NCI-H1694 treated with DMSO at 0.1 percent for 48 hours (cell line): ENCODE measurements around the gene SIGMAR1.
A peak's percentile ranks its signal among the peaks of the same experiment; 100 is the strongest.
"Not testable (repeated sequence)": the region's sequence is repeated elsewhere in the genome, so short reads cannot be mapped to it uniquely, and the experiment has no call there.

Experiments
- DNase-seq: peaks from one replicate; lab custom pipeline; 2025; lab: John Stamatoyannopoulos, UW

SIGMAR1 gene

DNA sequence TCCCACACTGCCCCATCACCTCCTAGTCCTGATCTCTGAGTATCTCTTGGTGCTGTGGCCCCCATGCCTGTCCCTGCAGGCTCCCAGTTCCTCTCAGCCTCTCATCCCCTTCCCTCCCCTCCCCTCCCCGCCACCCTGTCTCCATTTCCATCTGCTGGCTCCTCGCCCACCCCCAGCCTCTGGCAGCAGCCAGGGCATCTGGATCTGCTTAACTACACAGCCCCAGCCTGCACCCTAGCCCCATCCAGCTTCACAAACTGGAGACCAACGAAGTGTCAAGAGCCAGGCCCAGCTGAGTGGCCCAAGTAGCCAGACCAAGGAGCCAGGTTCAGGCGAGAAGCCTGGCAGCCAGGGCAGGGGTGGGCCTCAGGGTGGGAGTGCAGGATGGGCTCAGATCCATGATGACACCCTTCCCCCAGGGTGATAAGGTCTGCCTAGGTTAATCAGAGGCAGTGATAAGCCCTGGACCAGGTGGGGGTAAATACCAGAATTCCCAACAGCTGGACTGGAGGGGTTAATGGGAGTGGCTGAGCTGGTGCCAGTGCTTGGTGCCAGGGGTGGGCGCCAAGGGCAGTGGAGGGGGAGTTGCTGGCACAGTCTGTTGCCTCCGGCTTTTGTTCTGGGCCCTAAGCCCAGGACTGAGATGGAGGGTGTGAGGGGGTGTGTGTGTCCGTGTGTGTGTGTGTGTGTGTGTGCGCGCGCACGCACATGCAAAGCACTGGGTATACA is 16.9 kb upstream of the SIGMAR1 start:
- peak; percentile 85 for DNase-seq

DNA sequence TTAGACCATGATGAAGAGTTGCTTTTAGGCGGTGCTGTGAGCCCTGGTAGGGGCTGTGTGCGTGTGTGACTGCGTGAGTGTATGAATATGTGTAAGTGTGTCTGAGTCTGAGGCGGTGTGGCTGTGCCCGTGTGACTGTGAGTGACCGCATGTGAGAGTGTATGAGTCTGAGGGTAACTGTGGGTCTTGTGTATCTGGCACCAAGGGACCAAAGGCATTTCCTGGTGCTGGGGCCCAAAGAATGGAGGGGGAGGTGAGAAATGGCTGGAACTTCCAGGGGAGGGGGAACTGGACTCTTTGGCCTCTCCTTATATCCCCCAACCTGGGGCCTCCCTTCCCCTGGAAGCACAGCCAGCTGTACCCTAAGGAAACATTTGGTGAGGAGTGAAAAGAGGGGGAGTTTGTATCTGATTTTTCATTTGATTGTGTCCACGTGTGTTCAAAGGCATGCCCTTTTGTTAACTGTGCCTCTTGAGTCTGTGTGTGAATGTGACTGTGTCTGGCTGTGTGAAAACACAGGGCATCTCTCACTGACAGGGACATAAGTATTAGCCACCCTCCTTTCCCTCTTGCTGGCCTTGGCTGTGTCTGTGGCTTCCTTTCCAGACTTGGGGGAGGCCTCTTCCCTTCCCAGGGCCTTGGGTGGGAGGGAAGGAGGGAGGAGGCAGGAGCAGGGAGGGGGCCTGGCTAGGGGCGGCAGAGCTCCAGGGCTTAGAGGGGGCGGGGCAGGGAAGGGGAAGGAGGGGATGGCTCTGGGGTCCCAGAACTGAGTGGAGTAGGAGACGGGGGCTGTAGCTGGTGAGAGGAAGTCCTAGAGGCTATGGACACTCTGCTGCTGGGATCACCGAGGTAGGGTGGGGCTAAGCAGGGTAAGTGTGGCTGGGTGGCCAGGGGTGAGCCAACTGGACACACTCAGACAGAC is 15.8 kb upstream of the SIGMAR1 start:
- DNase-seq = peak; percentile 62

DNA sequence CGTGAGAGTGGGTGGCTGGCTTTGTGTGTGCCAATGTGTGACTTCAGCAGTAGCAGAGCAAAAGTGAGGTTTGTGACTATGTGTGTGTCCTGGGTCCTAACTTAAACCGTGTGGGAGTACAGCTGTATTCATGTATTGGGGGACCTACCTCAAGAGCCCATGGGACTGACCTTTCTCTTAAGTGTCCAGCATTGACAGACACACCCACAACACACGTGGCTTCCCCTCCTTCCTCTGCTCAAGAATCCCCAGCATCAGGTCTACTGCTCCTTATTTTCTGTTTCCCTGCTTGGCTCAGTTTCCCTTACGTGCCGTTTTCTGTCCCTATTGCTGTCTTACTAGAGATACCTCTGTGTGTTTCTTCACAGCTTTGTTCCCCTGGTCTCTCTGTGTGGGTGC is 15.0 kb upstream of the SIGMAR1 start:
- DNase-seq = no peak

DNA sequence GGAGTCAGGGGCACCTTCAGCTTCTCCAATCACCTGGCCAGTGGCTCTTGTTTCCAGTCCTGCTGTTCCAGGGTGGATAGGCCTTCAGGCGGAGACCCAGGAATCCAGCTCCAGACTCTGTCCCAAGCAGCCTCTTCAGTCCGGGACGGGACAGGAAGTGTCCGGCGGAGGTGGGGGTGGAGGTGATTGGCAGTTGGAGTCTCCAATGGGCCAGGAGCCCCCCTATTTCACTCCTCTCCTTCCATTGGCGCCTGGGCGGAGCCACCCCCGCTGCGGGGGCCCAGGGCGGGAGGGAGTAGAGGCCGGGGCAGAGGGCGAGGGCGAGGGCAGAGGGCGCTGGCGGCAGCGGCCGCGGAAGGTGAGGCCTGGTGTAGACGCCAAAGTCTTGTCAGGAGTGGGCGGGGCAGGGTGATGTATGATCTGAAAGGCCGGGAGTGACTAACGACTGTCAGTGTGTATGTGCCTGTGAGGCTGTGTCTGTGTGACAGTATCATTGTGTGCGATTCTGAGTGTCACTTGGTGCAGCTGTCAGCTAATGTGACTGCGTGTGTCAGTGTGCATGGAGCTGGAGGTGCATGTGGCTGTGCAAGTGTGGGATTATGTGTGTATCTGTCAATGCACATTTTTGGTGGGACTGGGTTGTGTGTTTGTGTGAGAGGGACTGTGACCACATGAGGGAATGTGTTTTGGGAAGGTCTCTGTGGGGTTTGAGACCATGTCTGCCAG is 14.5 kb upstream of the SIGMAR1 start, which contains the start of gene IL11RA:
TSS of gene IL11RA (plus strand) at position 310 of the 726 bp plus-strand sequence. CDS start 3,033 bp downstream, outside the sequence.
- DNase-seq = peak; percentile 81

DNA sequence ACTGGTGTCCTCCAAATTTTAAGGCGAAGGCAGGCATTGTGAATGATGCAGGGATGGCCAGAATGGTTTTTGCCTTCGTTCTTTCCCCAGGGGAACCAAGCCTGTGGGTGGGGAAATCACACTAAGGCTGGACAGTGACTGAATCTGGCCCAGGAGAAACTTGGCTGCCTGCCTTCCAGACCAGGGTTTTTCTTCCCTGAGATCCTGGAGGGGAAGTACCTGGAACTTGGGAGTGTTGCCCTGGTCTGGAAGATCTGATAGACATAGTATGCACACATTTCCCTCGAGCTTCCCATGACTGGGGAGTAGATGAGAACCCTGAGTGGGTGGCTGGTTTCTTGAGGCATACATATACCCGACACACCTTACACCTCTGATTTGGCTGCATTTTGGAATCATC is 13.7 kb upstream of the SIGMAR1 start:
- no peak for DNase-seq

DNA sequence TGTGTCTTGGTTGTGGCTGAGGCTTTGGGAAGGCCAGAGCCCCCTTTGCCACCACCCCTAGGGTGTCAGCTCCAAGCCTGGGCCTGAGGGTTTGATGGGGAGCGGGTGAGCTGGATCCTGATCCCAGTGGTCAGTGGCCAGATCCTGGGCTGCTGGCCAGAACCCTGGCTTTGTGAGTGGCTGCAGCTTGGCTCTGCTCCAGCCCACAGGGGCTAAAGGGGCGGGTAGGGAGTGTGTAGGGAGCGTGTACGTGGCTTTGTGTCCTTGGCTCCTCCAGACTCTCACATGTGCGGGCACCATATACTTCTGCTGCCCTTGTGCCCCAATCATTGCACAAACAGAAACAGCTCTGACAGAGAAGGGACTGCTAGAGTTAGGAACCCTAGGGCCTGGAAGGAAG is 13.2 kb upstream of the SIGMAR1 start:
- no peak for DNase-seq

DNA sequence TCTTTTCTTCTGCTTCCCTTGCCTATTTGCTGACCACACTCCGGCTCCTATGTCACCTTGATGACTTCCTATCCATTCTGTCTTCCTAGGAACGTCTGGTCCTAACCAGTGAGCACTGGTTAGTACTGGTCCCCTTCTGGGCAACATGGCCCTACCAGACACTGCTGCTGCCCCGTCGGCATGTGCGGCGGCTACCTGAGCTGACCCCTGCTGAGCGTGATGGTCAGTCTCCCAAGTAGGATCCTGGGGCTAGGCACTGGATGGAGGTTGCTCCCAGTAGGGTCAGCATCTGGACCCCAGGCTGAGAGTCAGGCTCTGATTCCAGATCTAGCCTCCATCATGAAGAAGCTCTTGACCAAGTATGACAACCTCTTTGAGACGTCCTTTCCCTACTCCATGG is 11.1 kb upstream of the SIGMAR1 start:
- no peak for DNase-seq

DNA sequence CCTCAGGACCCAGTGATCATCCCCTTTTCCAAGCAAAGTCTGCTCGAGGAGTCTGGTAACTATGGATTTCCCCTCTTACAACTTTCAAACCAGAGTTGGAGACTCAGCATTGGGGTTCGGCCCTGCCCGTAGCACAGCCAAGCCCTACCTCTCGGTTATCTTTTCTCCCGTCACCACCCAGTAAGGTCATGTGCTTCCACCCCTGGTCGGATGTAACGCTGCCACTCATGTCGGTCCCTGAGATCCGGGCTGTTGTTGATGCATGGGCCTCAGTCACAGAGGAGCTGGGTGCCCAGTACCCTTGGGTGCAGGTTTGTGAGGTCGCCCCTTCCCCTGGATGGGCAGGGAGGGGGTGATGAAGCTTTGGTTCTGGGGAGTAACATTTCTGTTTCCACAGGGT is 10.1 kb upstream of the SIGMAR1 start:
- DNase-seq = no peak

DNA sequence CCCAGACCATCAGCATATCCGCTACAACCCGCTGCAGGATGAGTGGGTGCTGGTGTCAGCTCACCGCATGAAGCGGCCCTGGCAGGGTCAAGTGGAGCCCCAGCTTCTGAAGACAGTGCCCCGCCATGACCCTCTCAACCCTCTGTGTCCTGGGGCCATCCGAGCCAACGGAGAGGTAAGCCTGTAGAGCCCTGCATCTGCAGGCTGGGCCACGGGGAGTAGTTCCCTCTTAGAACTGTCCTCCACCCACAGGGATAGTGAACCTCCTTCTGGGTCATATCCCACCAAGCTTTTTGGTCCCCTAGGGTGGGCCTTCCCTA is 9.5 kb upstream of the SIGMAR1 start:
- DNase-seq = no peak

DNA sequence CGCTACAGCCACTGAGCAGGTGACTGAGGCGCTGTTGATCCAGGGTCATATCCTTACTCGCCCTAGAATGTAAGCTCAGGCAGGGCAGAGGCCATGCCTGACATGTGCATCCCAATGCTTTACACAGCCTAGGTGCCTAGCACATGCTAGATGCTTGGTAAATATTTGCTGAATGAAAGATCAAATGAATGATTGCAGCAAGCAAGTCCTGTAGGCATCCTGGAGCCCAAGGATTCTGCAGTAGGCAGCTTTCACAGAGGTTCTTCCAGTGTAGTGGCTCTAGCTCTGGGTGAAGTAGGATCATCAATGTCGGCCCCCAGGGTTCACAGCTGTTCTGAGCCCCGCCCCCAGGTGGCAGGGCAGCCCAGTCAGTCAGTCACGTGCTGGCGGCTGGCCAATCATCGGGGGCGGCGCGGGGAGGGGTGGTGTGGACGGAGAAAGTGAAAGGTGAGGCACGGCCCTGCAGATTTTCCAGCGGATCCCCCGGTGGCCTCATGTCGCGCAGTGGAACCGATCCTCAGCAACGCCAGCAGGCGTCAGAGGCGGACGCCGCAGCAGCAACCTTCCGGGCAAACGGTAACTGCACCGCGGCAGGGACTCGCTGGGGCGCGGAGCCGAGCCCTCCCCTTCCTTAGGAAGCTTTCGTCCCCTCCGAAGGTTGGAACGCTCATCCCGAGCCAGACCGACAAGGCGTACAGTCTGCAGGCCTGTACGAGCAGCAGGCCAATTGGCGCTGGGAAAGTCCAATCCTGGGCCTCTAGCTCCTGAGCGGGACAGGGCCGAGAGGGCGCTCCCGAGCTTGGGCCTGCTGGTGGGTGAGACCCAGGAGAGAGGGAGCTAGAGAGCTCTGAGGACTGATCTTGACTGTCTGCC is 8.9 kb upstream of the SIGMAR1 start, which contains the start of gene GALT:
TSS of gene GALT (plus strand) at position 465 of the 873 bp plus-strand sequence. CDS start at position 495, 30 bp downstream.
- peak; percentile 80 for DNase-seq

DNA sequence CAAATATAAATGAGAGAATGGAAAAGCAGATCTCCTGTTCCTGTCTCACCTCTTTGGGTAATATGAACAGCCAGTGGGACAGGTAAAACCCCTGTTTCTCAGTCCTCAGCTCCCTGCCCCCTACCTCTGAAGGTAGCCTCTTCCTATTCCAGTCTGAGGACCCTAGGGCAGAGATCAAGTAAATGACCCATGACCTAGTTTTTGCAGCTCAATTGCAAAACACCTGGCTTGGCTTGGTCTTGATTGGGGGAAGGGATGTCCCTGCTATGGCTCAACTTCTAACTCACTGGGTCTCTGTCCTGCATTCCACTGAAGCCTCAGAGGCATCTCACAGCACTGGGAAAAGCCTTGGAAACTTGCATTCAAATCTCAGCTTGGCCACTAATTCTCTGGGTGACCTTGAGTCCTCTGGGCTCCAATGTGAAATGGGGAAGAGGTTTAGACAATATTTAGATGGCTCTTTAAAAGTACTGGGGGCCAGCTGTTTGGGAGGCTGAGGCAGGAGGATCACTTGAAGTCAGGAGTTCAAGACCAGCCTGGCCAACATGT is 7.3 kb upstream of the SIGMAR1 start:
- no peak for DNase-seq

DNA sequence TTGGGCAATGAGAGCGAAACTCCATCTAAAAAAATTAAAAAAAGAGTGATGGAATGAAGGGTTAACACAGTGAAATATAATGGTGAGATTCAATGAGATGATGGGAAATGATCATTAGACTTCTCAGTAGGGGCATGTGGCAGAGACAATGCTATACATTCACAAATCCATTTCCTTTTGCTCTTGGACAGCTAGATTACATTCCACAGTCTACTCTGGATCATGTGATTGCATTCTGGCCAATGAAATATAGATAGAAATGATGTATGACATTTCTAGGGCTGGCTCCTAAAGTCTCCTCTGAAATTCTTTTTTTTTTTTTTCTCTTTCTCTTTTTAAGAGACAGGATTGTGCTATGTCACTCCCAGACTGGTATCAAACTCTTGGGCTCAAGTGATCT is 5.1 kb upstream of the SIGMAR1 start:
- no peak for DNase-seq

DNA sequence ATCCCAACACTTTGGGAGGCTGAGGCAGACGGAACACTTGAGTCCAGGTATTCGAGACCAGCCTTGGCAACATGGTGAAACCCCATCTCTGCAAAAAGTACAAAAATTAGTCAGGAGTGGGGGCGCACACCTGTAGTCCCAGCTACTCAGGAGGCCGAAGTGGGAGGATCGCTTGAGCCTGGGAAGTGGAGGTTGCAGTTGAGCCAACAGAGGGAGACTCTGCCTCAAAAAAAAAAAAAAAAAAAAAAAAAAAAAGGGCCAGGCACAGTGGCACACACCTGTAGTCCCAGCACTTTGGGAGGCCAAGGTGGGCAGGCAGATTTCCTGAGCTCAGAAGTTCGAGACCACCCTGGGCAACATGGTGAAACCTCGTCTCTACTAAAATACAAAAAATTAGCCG is 1.7 kb upstream of the SIGMAR1 start:
- not testable (repeated sequence) for DNase-seq

DNA sequence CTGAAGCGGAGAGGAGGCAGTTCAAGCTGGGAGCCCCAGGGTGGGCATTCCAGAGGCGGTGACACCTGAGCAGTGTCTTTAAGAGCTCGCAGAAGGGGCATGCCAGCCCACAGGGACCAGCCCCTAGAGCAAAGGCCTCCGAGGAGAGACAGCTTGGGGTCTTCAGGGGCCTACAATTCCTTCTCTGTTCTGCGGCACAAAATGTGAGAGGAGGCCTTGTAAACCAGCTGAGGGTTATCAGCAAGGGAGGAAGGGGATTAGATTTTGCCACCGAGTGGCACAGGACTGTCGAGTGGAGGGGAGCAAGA is 505 bp upstream of the SIGMAR1 start:
- no peak for DNase-seq

DNA sequence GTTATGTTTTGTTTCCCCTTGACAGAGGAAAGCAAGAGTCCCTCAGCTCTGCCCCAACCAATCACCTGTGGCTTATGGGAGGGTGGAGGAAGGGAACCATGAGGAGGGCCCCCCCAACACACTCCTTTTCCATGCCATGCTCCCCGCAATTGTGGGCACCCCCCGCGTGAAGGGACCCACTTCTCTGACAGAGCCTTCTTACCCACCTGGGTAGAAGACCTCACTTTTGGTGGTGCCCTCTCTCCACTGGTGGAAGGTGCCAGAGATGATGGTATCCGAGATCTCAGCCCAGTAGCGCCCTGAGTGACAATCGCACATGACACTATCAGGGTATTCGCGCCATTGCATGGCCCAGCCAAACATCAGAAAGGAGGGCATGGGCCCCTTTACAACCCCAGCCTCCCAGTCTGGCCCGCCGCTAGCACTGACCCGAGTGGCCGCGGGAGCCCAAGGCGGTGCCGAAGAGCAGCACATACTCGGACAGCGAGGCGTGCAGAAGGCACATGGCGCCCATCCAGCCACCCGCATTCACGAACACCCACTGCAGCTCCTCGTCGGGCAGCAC is 714 bp downstream of the SIGMAR1 start:
- no peak for DNase-seq

DNA sequence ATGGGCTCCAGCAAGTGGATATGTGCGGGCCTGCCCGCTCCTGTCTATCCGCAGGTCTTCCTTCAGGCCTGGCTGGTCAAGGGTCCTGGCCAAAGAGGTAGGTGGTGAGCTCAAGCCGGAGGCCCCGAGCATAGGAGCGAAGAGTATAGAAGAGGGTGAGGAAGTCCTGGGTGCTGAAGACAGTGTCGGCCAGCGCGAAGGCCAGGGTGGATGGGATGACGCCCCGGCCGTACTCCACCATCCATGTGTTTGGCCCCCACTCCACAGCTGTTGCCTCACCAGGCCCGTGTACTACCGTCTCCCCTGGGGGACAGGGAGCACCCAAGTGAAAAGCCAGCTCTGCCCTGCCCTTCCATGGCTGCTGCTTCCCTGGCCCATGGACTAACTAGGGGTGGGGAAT is 2.0 kb downstream of the SIGMAR1 start:
- no peak for DNase-seq

DNA sequence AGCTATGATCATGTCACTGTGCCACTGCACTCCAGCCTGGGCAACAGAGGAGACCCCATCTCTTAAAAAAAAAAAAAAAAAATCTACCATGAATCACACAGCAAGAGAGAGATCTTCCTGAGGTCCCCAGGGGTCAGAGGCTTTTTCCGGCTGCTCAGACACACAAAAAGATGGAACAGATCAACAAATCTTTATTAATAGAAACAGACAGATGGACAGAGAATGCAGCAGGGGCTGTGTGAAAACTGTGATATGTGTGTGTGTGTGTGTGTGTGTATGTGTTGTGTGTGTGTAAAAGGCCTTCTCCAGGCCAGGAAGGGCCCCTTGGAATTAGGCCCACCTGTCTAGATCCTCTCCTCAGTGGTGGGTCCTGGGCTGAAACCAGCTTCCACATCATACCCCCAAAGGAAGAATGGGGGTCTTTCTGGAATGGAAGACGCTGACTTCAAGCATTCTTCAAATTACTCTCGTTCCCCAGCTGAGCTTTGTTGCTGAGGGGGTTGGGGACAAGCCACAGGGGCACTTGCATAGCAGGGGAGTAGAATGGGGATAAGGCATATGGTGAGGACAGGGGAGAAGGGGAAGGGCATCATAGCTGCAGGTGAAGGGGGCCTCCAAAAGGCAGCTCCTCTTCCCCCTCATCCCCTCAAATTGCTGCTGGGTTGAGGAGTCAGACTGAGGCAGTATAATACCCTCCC is 2.9 kb downstream of the SIGMAR1 start:
- no peak for DNase-seq

DNA sequence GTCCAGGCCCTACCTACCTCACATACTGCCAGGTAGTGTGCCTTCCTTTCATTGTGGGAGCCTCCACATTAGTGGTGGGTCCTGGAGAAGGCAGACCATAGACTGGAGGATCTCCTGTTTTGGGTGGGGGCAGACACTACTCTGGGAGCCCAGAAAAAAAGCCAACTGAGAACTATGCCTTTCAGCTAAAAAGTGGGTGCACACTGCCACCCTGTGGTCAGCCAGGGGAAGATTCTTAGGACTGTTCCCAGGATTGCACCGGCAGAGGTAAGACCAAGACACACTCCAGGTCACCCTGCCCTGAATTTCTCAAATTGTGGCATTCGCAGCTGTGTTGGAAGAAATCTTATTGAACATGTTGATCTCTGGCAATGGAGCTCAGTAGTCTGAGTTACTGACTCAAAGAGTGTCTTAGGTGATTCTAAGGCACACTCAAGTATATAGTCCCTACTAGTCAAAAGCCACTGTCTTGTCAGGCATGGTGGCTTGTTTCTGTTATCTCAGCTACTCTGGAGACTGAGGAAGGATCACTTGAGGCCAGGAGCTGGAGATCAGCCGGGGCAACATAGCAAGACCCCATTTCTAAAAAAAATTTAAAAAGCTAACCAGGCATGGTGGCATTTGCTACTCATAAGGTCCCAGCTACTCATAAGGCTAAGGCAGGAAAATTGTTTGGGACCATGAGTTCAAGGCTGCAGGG is 3.6 kb downstream of the SIGMAR1 start:
- DNase-seq = peak; percentile 62

DNA sequence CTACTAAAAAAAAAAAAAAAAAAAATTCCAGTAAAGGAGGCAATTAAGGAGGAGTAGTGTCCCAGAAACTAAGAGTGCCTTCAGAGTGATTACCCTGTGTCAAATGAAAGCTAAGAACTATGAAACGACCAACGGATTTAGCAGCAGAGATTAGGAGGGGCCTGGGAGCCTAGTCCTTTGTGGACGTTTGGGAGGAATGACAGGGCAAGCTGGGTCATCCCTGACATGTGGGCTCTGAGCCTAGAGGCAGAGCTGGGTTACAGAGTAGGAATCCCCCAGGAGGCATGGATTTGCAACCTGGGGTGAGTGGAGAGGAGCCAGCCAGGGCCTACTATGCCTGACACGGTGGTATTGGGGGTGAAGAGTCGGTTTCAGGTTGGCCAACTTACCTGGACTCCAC is 4.4 kb downstream of the SIGMAR1 start:
- DNase-seq = no peak
